Activated CD4-positive, alpha-beta T cell treated with anti-CD3 and anti-CD28 coated beads, Interleukin-2, amount 10 ng/mL, durations not matched to agents 7 days and 5 days (primary cell): ENCODE data around the gene RIN2. TPM values are rescaled to one million over a fixed set of nuclear protein-coding genes. Genes with fewer than 3 reads are reported as not detected.

Experiments used
- CTCF ChIA-PET: fragments of 350-600 bp; sonication (Branson Sonifier 250); formaldehyde crosslinking; loops from one replicate; lab custom pipeline; 2021; ENCODE audit warnings: antibody characterized with exemption; lab: Charles Lee
- POLR2A ChIA-PET: fragments of 350-600 bp; sonication (Branson Sonifier 250); formaldehyde crosslinking; loops from one replicate; lab custom pipeline; 2021; ENCODE audit warnings: antibody characterized with exemption; lab: Charles Lee
- DNase-seq: peaks from one replicate; pipeline ENCODE4 v3.0.0-alpha.2; 2020
- H3K27ac Mint-ChIP-seq: one replicate; pipeline ENCODE4 v1.8.0; 2021; ENCODE audit warnings: mild to moderate bottlenecking, moderate library complexity, mixed read lengths
- H3K27me3 Mint-ChIP-seq: one replicate; pipeline ENCODE4 v1.8.0; 2021; ENCODE audit warnings: mixed read lengths
- H3K36me3 Mint-ChIP-seq: one replicate; pipeline ENCODE4 v1.8.0; 2021; ENCODE audit warnings: low read depth, mixed read lengths
- H3K4me1 Mint-ChIP-seq: one replicate; pipeline ENCODE4 v1.8.0; 2021; ENCODE audit warnings: mixed read lengths
- H3K4me3 Mint-ChIP-seq: one replicate; pipeline ENCODE4 v1.8.0; 2021; ENCODE audit warnings: mild to moderate bottlenecking, moderate library complexity, mixed read lengths
- H3K9me3 Mint-ChIP-seq: one replicate; pipeline ENCODE4 v1.8.0; 2021; ENCODE audit warnings: mixed read lengths
- total RNA-seq, 2 experiments: library from RNA; stranded (reverse); gene quantifications; one replicate each; pipeline ENCODE4 v1.2.3, GENCODE V29; 2021

Gene RIN2
- total RNA-seq, 2 experiments from 2014 or later: not detected

- Mint-ChIP-seq H3K4me3 (no peak overlapping the region), H3K9me3 (no peaks in the 10 kb centered on the region), H3K27ac (no peak overlapping the region), H3K4me1 (no peaks in the 10 kb centered on the region), H3K27me3 (no peaks in the 10 kb centered on the region), H3K36me3 (no peaks in the 10 kb centered on the region)
- DNase-seq: no peak
- POLR2A ChIA-PET: no interaction called here
- CTCF ChIA-PET: no interaction called here
Observed at GRCh38 chr20:19774135-19774933, 16.3 kb downstream of the RIN2 start.

- no peak overlapping the region for H3K27ac Mint-ChIP-seq
- no peaks in the 10 kb centered on the region for H3K4me1 Mint-ChIP-seq
- H3K27me3 Mint-ChIP-seq: no peaks in the 10 kb centered on the region
- no peaks in the 10 kb centered on the region for H3K9me3 Mint-ChIP-seq
- no peak overlapping the region for H3K4me3 Mint-ChIP-seq
- ChIA-PET CTCF (no interaction called here), POLR2A (no interaction called here)
- DNase-seq: no peak
- H3K36me3 Mint-ChIP-seq: no peaks in the 10 kb centered on the region
Observed at GRCh38 chr20:19775353-19776253, 17.5 kb downstream of the RIN2 start.

DNA sequence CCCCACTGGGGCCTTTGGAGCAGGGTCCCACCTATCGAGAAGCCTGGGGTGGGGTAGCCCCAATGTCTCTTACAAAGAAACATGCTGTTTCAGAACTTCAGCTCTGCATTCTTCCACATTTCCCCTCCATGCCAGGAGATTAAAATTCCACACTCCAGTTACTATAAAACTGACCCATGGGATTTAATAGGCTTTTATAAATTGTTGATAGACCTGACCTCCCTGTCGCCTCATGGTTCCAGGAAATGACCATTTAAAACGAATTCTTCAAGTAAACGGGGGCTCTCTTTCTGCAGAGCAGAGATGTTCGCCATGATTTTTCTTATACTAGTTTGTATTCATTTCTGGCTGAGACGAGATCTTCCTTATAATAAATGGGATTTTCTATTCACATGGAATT, 19.3 kb downstream of the RIN2 start:
- CTCF ChIA-PET: no interaction called here
- Mint-ChIP-seq H3K36me3 (no peaks in the 10 kb centered on the region), H3K9me3 (no peaks in the 10 kb centered on the region), H3K4me3 (no peak overlapping the region), H3K27me3 (no peaks in the 10 kb centered on the region), H3K27ac (no peak overlapping the region), H3K4me1 (no peaks in the 10 kb centered on the region)
- POLR2A ChIA-PET: no interaction called here
- no peak for DNase-seq

- H3K27me3 Mint-ChIP-seq: no peaks in the 10 kb centered on the region
- ChIA-PET POLR2A (no interaction called here), CTCF (no interaction called here)
- no peaks in the 10 kb centered on the region for H3K9me3 Mint-ChIP-seq
- H3K4me3 Mint-ChIP-seq: no peak overlapping the region
- no peaks in the 10 kb centered on the region for H3K4me1 Mint-ChIP-seq
- H3K27ac Mint-ChIP-seq: no peak overlapping the region
- no peak for DNase-seq
- no peaks in the 10 kb centered on the region for H3K36me3 Mint-ChIP-seq
Observed at GRCh38 chr20:19777981-19778380, 19.9 kb downstream of the RIN2 start.

- Mint-ChIP-seq H3K9me3 (no peaks in the 10 kb centered on the region), H3K36me3 (no peaks in the 10 kb centered on the region), H3K27me3 (no peaks in the 10 kb centered on the region), H3K4me1 (no peaks in the 10 kb centered on the region), H3K4me3 (no peak overlapping the region), H3K27ac (no peak overlapping the region)
- DNase-seq: no peak
- ChIA-PET POLR2A (no interaction called here), CTCF (no interaction called here)
Observed at GRCh38 chr20:19778404-19778803, 20.3 kb downstream of the RIN2 start.

GRCh38 chr20:19779634-19780033, 21.6 kb downstream of the RIN2 start:
- Mint-ChIP-seq H3K36me3 (no peaks in the 10 kb centered on the region), H3K27ac (no peak overlapping the region), H3K27me3 (no peaks in the 10 kb centered on the region), H3K4me3 (no peak overlapping the region), H3K9me3 (no peaks in the 10 kb centered on the region), H3K4me1 (no peaks in the 10 kb centered on the region)
- ChIA-PET CTCF (interaction anchor here (0.5 kb wide), 1 partner anchor 9 kb away, joined by 3 read pairs; no protein-coding TSS in a partner anchor), POLR2A (interaction anchor here (0.6 kb wide), 1 partner anchor 9 kb away, joined by 3 read pairs; no protein-coding TSS in a partner anchor)
- DNase-seq: no peak

GRCh38 chr20:19780261-19780660, 22.2 kb downstream of the RIN2 start:
- CTCF ChIA-PET: interaction anchor here (0.5 to 1.0 kb wide), 3 partner anchors 8 to 1229 kb away, joined by 3 to 5 read pairs (median 3); no protein-coding TSS in a partner anchor
- POLR2A ChIA-PET: no interaction called here
- Mint-ChIP-seq H3K4me3 (no peak overlapping the region), H3K4me1 (no peaks in the 10 kb centered on the region), H3K27ac (no peak overlapping the region), H3K9me3 (no peaks in the 10 kb centered on the region), H3K36me3 (no peaks in the 10 kb centered on the region), H3K27me3 (no peaks in the 10 kb centered on the region)
- DNase-seq: no peak

- Mint-ChIP-seq H3K27me3 (no peaks in the 10 kb centered on the region), H3K4me3 (no peak overlapping the region), H3K4me1 (no peaks in the 10 kb centered on the region), H3K27ac (no peak overlapping the region), H3K9me3 (no peaks in the 10 kb centered on the region), H3K36me3 (no peaks in the 10 kb centered on the region)
- no peak for DNase-seq
- CTCF ChIA-PET: no interaction called here
- POLR2A ChIA-PET: interaction anchor here (0.6 kb wide), 1 partner anchor 156 kb away, joined by 3 read pairs; no protein-coding TSS in a partner anchor
Observed at GRCh38 chr20:19781235-19781634, 23.2 kb downstream of the RIN2 start.

DNA sequence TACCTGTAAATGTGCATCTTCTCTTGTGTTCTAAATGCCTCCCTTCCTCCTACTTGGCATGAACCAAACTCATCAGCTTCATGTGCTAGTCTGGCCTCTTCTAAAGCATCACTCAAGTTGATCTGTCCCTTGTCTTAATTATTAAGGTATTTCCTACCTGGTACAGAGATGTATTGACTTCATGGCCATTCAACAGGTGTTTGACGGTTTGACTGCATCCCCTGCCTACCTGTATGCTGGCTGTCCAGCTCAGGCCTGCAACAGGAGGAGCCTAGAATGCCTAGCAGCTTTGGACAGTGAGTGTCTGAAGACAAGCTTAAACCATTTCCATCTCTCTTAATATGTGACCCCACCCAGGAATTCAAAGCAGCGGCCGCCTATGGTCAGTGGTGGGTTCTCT, 24.6 kb downstream of the RIN2 start:
- H3K27me3 Mint-ChIP-seq: peaks cover 3% of the 10 kb centered on the region
- no peaks in the 10 kb centered on the region for H3K9me3 Mint-ChIP-seq
- POLR2A ChIA-PET: no interaction called here
- DNase-seq: no peak
- H3K4me1 Mint-ChIP-seq: no peaks in the 10 kb centered on the region
- no peak overlapping the region for H3K4me3 Mint-ChIP-seq
- no peak overlapping the region for H3K27ac Mint-ChIP-seq
- H3K36me3 Mint-ChIP-seq: no peaks in the 10 kb centered on the region
- CTCF ChIA-PET: interaction anchor here (0.7 to 1.4 kb wide), 3 partner anchors 9 to 211 kb away, joined by 3 to 4 read pairs (median 3); no protein-coding TSS in a partner anchor

DNA sequence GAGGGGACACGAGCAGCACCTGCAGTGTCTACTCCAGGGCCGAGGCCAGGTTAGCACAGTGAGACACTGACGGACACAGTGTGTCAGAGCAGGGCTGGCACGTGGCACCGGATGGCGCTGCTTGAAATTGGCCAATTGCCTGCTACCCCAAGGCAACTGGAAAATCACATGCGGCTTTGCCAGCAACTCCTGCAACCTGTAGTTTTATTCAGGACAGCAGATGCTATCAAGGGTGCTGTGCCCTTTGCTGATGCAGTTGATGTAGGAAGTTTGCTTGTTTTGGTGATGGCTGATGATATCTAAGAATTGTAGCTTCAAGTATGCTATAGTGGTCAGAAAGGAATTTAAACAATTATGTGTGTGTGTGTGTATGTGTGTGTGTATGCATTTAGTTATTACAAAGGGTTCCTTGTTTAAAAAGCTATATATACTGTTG, 25.9 kb downstream of the RIN2 start:
- Mint-ChIP-seq H3K4me3 (no peak overlapping the region), H3K36me3 (no peaks in the 10 kb centered on the region), H3K27me3 (peaks cover 3% of the 10 kb centered on the region), H3K27ac (no peak overlapping the region), H3K9me3 (peaks cover 2% of the 10 kb centered on the region), H3K4me1 (no peaks in the 10 kb centered on the region)
- CTCF ChIA-PET: interaction anchor here (1.4 kb wide), 1 partner anchor 210 kb away, joined by 4 read pairs; no protein-coding TSS in a partner anchor
- DNase-seq: no peak
- POLR2A ChIA-PET: no interaction called here

DNA sequence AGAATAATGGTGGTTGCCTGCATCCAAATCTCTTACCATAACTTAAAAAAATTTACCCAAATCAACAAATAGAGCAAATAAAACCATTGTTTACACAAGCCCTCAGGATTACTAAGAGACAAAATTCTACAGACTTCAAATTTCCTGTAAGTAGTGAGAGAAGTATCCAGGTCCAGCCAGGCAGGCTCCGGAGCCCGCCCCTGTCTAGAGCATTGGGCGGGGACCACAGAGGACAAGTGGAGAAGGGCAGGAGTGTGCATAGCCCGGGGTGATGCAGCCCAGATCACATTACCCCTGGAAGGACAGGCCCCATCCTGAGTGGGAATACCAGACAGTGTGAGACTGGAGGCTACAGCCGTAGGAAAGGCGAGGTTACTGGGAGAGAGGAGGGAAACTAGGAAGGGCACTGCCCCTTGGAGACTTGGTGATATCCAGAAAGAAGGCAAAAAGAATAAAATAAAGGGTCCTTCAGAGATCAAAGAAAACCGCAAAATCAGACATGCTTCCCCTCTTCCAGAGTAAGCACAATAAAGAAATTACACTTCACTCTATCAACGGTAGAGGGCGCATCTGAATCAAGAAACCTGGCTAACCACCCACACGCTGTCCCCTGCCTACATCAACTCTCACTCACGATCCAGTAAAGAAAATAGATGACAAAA, 26.6 kb downstream of the RIN2 start:
- H3K4me3 Mint-ChIP-seq: no peak overlapping the region
- peak; percentile 47 for DNase-seq
- H3K9me3 Mint-ChIP-seq: peaks cover 2% of the 10 kb centered on the region
- no peak overlapping the region for H3K27ac Mint-ChIP-seq
- no peaks in the 10 kb centered on the region for H3K36me3 Mint-ChIP-seq
- CTCF ChIA-PET: no interaction called here
- H3K4me1 Mint-ChIP-seq: no peaks in the 10 kb centered on the region
- H3K27me3 Mint-ChIP-seq: peaks cover 3% of the 10 kb centered on the region
- POLR2A ChIA-PET: no interaction called here

- ChIA-PET POLR2A (no interaction called here), CTCF (no interaction called here)
- H3K27ac Mint-ChIP-seq: no peak overlapping the region
Observed at GRCh38 chr20:19785173-19785982, 27.3 kb downstream of the RIN2 start.

More at GRCh38 chr20:19785173-19785982, 27.3 kb downstream of the RIN2 start:
- no peak overlapping the region for H3K4me3 Mint-ChIP-seq
- DNase-seq: no peak
- H3K9me3 Mint-ChIP-seq: peaks cover 2% of the 10 kb centered on the region
- no peaks in the 10 kb centered on the region for H3K36me3 Mint-ChIP-seq
- H3K27me3 Mint-ChIP-seq: peaks cover 3% of the 10 kb centered on the region
- no peaks in the 10 kb centered on the region for H3K4me1 Mint-ChIP-seq
